ENCODE results near the gene RASGRP4. TPM values are rescaled to one million over a fixed set of nuclear protein-coding genes. Genes with fewer than 3 reads are reported as not detected.

Gene RASGRP4
- total RNA-seq, 2 donors from 2014 or later: 0.09 TPM; not detected in 1

DNA sequence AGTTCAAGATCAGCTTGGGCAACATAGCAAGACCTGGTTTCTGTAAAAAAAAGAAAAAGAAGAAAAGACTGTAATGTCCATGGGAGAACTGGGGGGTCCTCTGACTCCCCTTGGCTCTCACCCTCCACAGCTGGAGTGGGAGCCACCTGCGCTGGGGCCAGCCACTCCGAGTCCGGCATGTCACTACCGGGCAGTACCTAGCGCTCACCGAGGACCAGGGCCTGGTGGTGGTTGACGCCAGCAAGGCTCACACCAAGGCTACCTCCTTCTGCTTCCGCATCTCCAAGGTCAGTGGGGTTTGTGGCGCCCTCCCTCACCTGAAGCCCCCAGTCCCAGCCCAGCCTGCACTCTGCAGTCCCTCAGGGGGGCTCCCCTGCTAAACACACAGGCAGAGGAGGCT, 22.2 kb upstream of the RASGRP4 start:
- no peaks in the 10 kb centered on the region for H3K36me3 ChIP-seq (ENCODE audit: control insufficient read depth, insufficient read depth, low read length)
- no peak overlapping the region for H3K9ac ChIP-seq (ENCODE audit: extremely low read depth, low read length, poor library complexity, severe bottlenecking)
- H3K27ac ChIP-seq (ENCODE audit: low read depth, low read length): no peak overlapping the region
- Mint-ChIP-seq H3K4me1 (no peaks in the 10 kb centered on the region), H3K9me3 (no peaks in the 10 kb centered on the region), H3K4me3 (no peak overlapping the region), H3K27me3 (ENCODE audit: insufficient read depth) (no peaks in the 10 kb centered on the region), H3K36me3 (ENCODE audit: low read depth) (no peaks in the 10 kb centered on the region), H3K27ac (no peak overlapping the region)
- WGBS, 2 experiments (ENCODE audit: insufficient coverage in 1 of 2, insufficient read length in 1 of 2): 91 to 92% methylated on average over 4 to 9 of the region's 9 CpGs
- no peak overlapping the region for H3K4me3 ChIP-seq (ENCODE audit: low read length)
- H3K4me1 ChIP-seq (ENCODE audit: control insufficient read depth, insufficient read depth, low read length): no peaks in the 10 kb centered on the region
- no peaks in the 10 kb centered on the region for H3K27me3 ChIP-seq (ENCODE audit: control insufficient read depth, insufficient read depth, low read length, poor library complexity, severe bottlenecking)
- no peak for DNase-seq
- TF ChIP-seq, protein P1, sequence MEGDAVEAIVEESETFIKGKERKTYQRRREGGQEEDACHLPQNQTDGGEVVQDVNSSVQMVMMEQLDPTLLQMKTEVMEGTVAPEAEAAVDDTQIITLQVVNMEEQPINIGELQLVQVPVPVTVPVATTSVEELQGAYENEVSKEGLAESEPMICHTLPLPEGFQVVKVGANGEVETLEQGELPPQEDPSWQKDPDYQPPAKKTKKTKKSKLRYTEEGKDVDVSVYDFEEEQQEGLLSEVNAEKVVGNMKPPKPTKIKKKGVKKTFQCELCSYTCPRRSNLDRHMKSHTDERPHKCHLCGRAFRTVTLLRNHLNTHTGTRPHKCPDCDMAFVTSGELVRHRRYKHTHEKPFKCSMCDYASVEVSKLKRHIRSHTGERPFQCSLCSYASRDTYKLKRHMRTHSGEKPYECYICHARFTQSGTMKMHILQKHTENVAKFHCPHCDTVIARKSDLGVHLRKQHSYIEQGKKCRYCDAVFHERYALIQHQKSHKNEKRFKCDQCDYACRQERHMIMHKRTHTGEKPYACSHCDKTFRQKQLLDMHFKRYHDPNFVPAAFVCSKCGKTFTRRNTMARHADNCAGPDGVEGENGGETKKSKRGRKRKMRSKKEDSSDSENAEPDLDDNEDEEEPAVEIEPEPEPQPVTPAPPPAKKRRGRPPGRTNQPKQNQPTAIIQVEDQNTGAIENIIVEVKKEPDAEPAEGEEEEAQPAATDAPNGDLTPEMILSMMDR (conservative IDR thresholded peaks at IDR 0.05): no peak
- H3K9me3 ChIP-seq (ENCODE audit: control insufficient read depth, low read length): no peaks in the 10 kb centered on the region

DNA sequence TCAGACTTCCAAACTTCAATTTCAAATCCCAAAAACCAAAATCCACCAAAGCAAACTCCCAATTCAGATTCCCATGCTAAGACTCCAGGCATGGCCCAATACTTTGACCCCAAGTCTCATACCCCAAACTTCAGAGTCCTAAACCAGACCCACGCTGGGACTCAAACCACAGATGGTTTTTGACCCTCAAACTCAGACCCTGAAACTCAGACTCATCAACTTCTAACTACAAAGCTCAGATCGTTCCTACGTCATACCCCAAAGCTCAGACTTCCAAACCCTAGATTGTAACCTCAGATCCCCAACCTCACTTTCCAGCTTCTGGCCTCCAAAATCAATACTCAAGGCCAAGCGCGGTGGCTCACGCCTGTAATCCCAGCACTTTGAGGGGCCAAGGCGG, 19.3 kb upstream of the RASGRP4 start:
- no peak for DNase-seq
- Mint-ChIP-seq H3K9me3 (no peaks in the 10 kb centered on the region), H3K27me3 (ENCODE audit: insufficient read depth) (no peaks in the 10 kb centered on the region), H3K4me1 (peaks cover 3% of the 10 kb centered on the region), H3K36me3 (ENCODE audit: low read depth) (no peaks in the 10 kb centered on the region), H3K27ac (no peak overlapping the region), H3K4me3 (no peak overlapping the region)
- no peaks in the 10 kb centered on the region for H3K36me3 ChIP-seq (ENCODE audit: control insufficient read depth, insufficient read depth, low read length)
- TF ChIP-seq, protein P1 (conservative IDR thresholded peaks at IDR 0.05): no peak
- no peaks in the 10 kb centered on the region for H3K9me3 ChIP-seq (ENCODE audit: control insufficient read depth, low read length)
- no peak overlapping the region for H3K4me3 ChIP-seq (ENCODE audit: low read length)
- no peaks in the 10 kb centered on the region for H3K4me1 ChIP-seq (ENCODE audit: control insufficient read depth, insufficient read depth, low read length)
- 93 to 96% methylated on average over 2 to 7 of the region's 7 CpGs for WGBS, 2 experiments (ENCODE audit: insufficient coverage in 1 of 2, insufficient read length in 1 of 2)
- no peak overlapping the region for H3K9ac ChIP-seq (ENCODE audit: extremely low read depth, low read length, poor library complexity, severe bottlenecking)
- H3K27me3 ChIP-seq (ENCODE audit: control insufficient read depth, insufficient read depth, low read length, poor library complexity, severe bottlenecking): no peaks in the 10 kb centered on the region
- H3K27ac ChIP-seq (ENCODE audit: low read depth, low read length): no peak overlapping the region

DNA sequence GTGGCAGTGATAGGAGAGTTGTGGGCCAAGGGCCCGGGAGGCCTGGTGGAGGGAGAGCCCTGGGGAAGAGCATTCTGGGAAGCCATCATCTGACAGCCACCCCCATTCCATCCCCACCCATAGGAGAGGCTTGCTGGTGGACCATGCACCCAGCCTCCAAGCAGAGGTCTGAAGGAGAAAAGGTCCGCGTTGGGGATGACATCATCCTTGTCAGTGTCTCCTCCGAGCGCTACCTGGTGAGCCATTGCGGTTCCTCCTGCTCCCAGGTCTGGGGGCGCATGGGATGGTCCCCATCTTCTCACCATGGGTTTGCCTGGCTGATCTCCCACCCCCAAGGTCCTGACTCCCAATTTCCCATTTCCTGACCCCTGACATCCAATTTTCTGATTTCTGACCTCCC, 18.0 kb upstream of the RASGRP4 start:
- Histone ChIP-seq H3K9me3 (ENCODE audit: control insufficient read depth, low read length) (no peaks in the 10 kb centered on the region), H3K36me3 (ENCODE audit: control insufficient read depth, insufficient read depth, low read length) (no peaks in the 10 kb centered on the region), H3K27me3 (ENCODE audit: control insufficient read depth, insufficient read depth, low read length, poor library complexity, severe bottlenecking) (no peaks in the 10 kb centered on the region), H3K9ac (ENCODE audit: extremely low read depth, low read length, poor library complexity, severe bottlenecking) (no peak overlapping the region), H3K4me1 (ENCODE audit: control insufficient read depth, insufficient read depth, low read length) (no peaks in the 10 kb centered on the region), H3K27ac (ENCODE audit: low read depth, low read length) (no peak overlapping the region), H3K4me3 (ENCODE audit: low read length) (no peak overlapping the region)
- no peaks in the 10 kb centered on the region for H3K9me3 Mint-ChIP-seq
- TF ChIP-seq, protein P1 (conservative IDR thresholded peaks at IDR 0.05): no peak
- no peak overlapping the region for H3K27ac Mint-ChIP-seq
- H3K4me1 Mint-ChIP-seq: peaks cover 3% of the 10 kb centered on the region
- H3K4me3 Mint-ChIP-seq: no peak overlapping the region
- 90 to 94% methylated on average over 5 to 6 of the region's 7 CpGs for WGBS, 2 experiments (ENCODE audit: insufficient coverage in 1 of 2, insufficient read length in 1 of 2)
- no peaks in the 10 kb centered on the region for H3K36me3 Mint-ChIP-seq (ENCODE audit: low read depth)
- no peaks in the 10 kb centered on the region for H3K27me3 Mint-ChIP-seq (ENCODE audit: insufficient read depth)
- no peak for DNase-seq
